H1 (cell line): ENCODE data around the gene FAM222B. TPM values are rescaled to one million over a fixed set of nuclear protein-coding genes. Genes with fewer than 3 reads are reported as not detected.

Source experiments
- ATF3 ChIP-seq: IDR thresholded peaks from 2 replicates; pipeline ENCODE4 v1.6.1; 2011; ENCODE audit warnings: low read depth, mild to moderate bottlenecking, low read length; ENCODE audit not compliant: insufficient read depth
- RFX5 ChIP-seq: IDR thresholded peaks from 2 replicates; pipeline ENCODE4 v1.6.1; 2011; ENCODE audit warnings: low read depth, low read length, improper control_type of control experiment, borderline replicate concordance
- SIX5 ChIP-seq: IDR thresholded peaks from 2 replicates; pipeline ENCODE4 v1.6.1; 2011; ENCODE audit warnings: mild to moderate bottlenecking, low read depth, low read length
- polyA plus RNA-seq, 7 experiments: library from polyadenylated mRNA; depleted of rRNA in 3 of 7; stranded (reverse) in 5 of 7; unstranded in 2 of 7; fragments of >200 nt in 5 of 7; fragments of 200-250 nt in 2 of 7; gene quantifications; 1 replicate in 5 of 7; 2 replicates in 1 of 7; 4 replicates in 1 of 7; pipeline versions ENCODE4 v1.2.1 to v1.2.3, GENCODE V29; 2011 to 2013; ENCODE audit warnings: missing spikeins in 2 of 7, mixed read lengths in 2 of 7
- total RNA-seq: library from RNA; stranded (reverse); fragmentation: NEBNext Ultra II Directional; extraction: Animal tissue kit (Norgen Biotek cat#: 25700); gene quantifications from 2 replicates; pipeline ENCODE4 v1.2.1, GENCODE V29; 2021

Gene FAM222B
- total and polyA plus RNA-seq, 2 of the 8 experiments (the other 6 are each of a cell fraction or from before 2014, with no cell fraction given): 42.1 to 81.7 TPM

GRCh38 chr17:28828294-28829040 is 14.1 kb downstream of the FAM222B start (continued):
- TF ChIP-seq RFX5 (no peak), ATF3 (no peak), SIX5 (no peak)
- TF ChIP-seq, all 59 proteins: peak for 0
